ENCODE results near the gene MRPL40. TPM values are rescaled to one million over a fixed set of nuclear protein-coding genes. Genes with fewer than 3 reads are reported as not detected.

The MRPL40 gene
- polyA plus RNA-seq, 1 donor from 2014 or later: 32.5 TPM

DNA sequence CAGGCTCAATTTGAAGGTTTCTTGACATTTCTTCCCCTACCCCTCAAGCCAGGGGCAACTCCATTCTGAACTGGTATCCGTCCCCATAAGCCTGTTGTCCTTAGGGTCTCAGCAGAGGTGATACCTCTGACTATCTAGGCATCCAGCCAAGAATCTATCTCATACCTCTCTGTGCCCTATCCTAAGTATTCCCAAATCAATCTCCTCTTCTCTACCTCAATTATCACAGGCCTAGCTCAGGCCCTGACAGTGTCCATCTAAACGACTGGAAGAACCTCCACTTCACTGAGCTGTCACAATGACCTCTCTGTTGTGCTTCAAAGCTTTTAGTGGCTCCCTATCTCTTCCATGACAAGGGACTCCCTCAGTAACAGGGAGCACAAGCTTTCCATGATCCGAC lies 27.7 kb upstream of the MRPL40 start:
- H3K9ac ChIP-seq (ENCODE audit: low read length): no peak overlapping the region
- H3K27me3 ChIP-seq (ENCODE audit: insufficient read depth, low read depth, low read length): no peaks in the 10 kb centered on the region
- no peak overlapping the region for H3K4me3 ChIP-seq (ENCODE audit: low read length)
- H3K9me3 ChIP-seq (ENCODE audit: low read length): no peaks in the 10 kb centered on the region
- H3F3A ChIP-seq (ENCODE audit: insufficient read depth, low read length, poor library complexity, severe bottlenecking): no peaks in the 10 kb centered on the region
- peaks cover 3% of the 10 kb centered on the region for H3K36me3 ChIP-seq (ENCODE audit: insufficient read depth, low read length)
- H3K79me2 ChIP-seq (replicated peaks; ENCODE audit: insufficient read depth, low read length): no peaks in the 10 kb centered on the region
- no peaks in the 10 kb centered on the region for H4K20me1 ChIP-seq (ENCODE audit: insufficient read depth)
- H2AFZ ChIP-seq (ENCODE audit: low read depth, low read length): no peak overlapping the region
- no peak overlapping the region for H3K27ac ChIP-seq (ENCODE audit: low read length)
- H3K4me2 ChIP-seq (ENCODE audit: low read length): no peak overlapping the region
- TF ChIP-seq SMC3 (conservative IDR thresholded peaks at IDR 0.05; ENCODE audit: poor library complexity): no peak
- TF ChIP-seq POLR2AphosphoS5 (IDR thresholded peaks at IDR 0.05): no peak
- no peak for TF ChIP-seq CTCF (IDR thresholded peaks at IDR 0.05; ENCODE audit: poor library complexity, severe bottlenecking)
- TF ChIP-seq EP300 (conservative IDR thresholded peaks at IDR 0.05; ENCODE audit: poor library complexity, severe bottlenecking): no peak
- no peak for TF ChIP-seq TAF1 (IDR thresholded peaks at IDR 0.05; ENCODE audit: low read depth)
- no peak for TF ChIP-seq EZH2 (IDR thresholded peaks at IDR 0.05; ENCODE audit: borderline replicate concordance, insufficient read depth, low read length, poor library complexity, severe bottlenecking)
- H3K9me2 ChIP-seq (ENCODE audit: insufficient read depth, low read length): no peaks in the 10 kb centered on the region

- Histone ChIP-seq H3K9me3 (ENCODE audit: low read length) (no peaks in the 10 kb centered on the region), H3K4me2 (ENCODE audit: low read length) (no peak overlapping the region), H3K36me3 (ENCODE audit: insufficient read depth, low read length) (peaks cover 6% of the 10 kb centered on the region), H3F3A (ENCODE audit: insufficient read depth, low read length, poor library complexity, severe bottlenecking) (no peaks in the 10 kb centered on the region), H3K27ac (ENCODE audit: low read length) (no peak overlapping the region), H2AFZ (ENCODE audit: low read depth, low read length) (no peak overlapping the region), H3K4me3 (ENCODE audit: low read length) (no peak overlapping the region), H3K9ac (ENCODE audit: low read length) (no peak overlapping the region), H3K79me2 (replicated peaks; ENCODE audit: insufficient read depth, low read length) (no peaks in the 10 kb centered on the region), H4K20me1 (ENCODE audit: insufficient read depth) (no peaks in the 10 kb centered on the region), H3K9me2 (ENCODE audit: insufficient read depth, low read length) (no peaks in the 10 kb centered on the region), H3K27me3 (ENCODE audit: insufficient read depth, low read depth, low read length) (no peaks in the 10 kb centered on the region)
- TF ChIP-seq REST (IDR thresholded peaks at IDR 0.05; ENCODE audit: borderline replicate concordance) (no peak), MXI1 (conservative IDR thresholded peaks at IDR 0.05; ENCODE audit: poor library complexity, severe bottlenecking) (no peak), EZH2 (IDR thresholded peaks at IDR 0.05; ENCODE audit: borderline replicate concordance, insufficient read depth, low read length, poor library complexity, severe bottlenecking) (no peak), TAF1 (IDR thresholded peaks at IDR 0.05; ENCODE audit: low read depth) (no peak), SMC3 (conservative IDR thresholded peaks at IDR 0.05; ENCODE audit: poor library complexity) (no peak), EP300 (conservative IDR thresholded peaks at IDR 0.05; ENCODE audit: poor library complexity, severe bottlenecking) (no peak), RAD21 (conservative IDR thresholded peaks at IDR 0.05) (no peak), CTCF (IDR thresholded peaks at IDR 0.05; ENCODE audit: poor library complexity, severe bottlenecking) (no peak), POLR2AphosphoS5 (IDR thresholded peaks at IDR 0.05) (no peak)
These were observed 27.2 kb upstream of the MRPL40 start for GRCh38 chr22:19405133-19405532.
